ENCODE measurements around the gene ACSL3. TPM values are rescaled to one million over a fixed set of nuclear protein-coding genes. Genes with fewer than 3 reads are reported as not detected.
A peak's percentile ranks its signal among the peaks of the same experiment; 100 is the strongest.
"Not testable (repeated sequence)": the region's sequence is repeated elsewhere in the genome, so short reads cannot be mapped to it uniquely, and the experiment has no call there.

The ACSL3 gene
- total and polyA plus RNA-seq, 7 donors = 7.9 to 75.7 (median 48.2) TPM

- DNase-seq = peak; percentile 79
- Histone ChIP-seq H3K27ac (no peak overlapping the region), H3K27me3 (no peaks in the 10 kb centered on the region), H3K4me3 (no peak overlapping the region), H3K36me3 (no peaks in the 10 kb centered on the region), H3K9me3 (peaks cover 0 to 5% (median 0%) of the 10 kb centered on the region in 4 donors), H3K4me1 (peaks cover 0 to 20% (median 16%) of the 10 kb centered on the region in 4 donors)
- intact Hi-C loops (cut with DNase I) = no loop called here
- 60 to 79% methylated on average over 8 of the region's 8 CpGs for WGBS, 2 donors
- no peak for TF ChIP-seq POLR2A (IDR thresholded peaks at IDR 0.05)
- peak; percentile 23 to 49 (median 34) for TF ChIP-seq CTCF (IDR thresholded peaks at IDR 0.05)
- peak; percentile 30 to 35 (median 34) for TF ChIP-seq POLR2AphosphoS5 (IDR thresholded peaks at IDR 0.05)
- TF ChIP-seq EP300 (IDR thresholded peaks at IDR 0.05) = no peak
Measured at GRCh38 chr2:222982010-222982908, 121.4 kb downstream of the ACSL3 start.

- Histone ChIP-seq H3K27ac (no peak overlapping the region), H3K4me3 (no peak overlapping the region), H3K4me1 (peaks cover 0 to 20% (median 16%) of the 10 kb centered on the region in 4 donors), H3K36me3 (no peaks in the 10 kb centered on the region), H3K27me3 (no peaks in the 10 kb centered on the region), H3K9me3 (peaks cover 0 to 5% (median 0%) of the 10 kb centered on the region in 4 donors)
- intact Hi-C loops (cut with DNase I) = no loop called here
- 87 to 93% methylated on average over 3 of the region's 3 CpGs for WGBS, 2 donors
- no peak for TF ChIP-seq EP300 (IDR thresholded peaks at IDR 0.05)
- TF ChIP-seq POLR2AphosphoS5 (IDR thresholded peaks at IDR 0.05) = no peak
- TF ChIP-seq POLR2A (IDR thresholded peaks at IDR 0.05) = no peak
- TF ChIP-seq CTCF (IDR thresholded peaks at IDR 0.05) = no peak
- DNase-seq = no peak
Measured at GRCh38 chr2:222982909-222983265, 122.1 kb downstream of the ACSL3 start.

GRCh38 chr2:222984908-222985307, 124.1 kb downstream of the ACSL3 start:
- no peaks in the 10 kb centered on the region for H3K36me3 ChIP-seq
- H3K27ac ChIP-seq = no peak overlapping the region
- H3K27me3 ChIP-seq = no peaks in the 10 kb centered on the region
- 86 to 92% methylated on average over 2 of the region's 2 CpGs for WGBS, 2 donors
- H3K4me1 ChIP-seq = peaks cover 0 to 20% (median 16%) of the 10 kb centered on the region in 4 donors
- TF ChIP-seq CTCF (IDR thresholded peaks at IDR 0.05) (no peak), POLR2AphosphoS5 (IDR thresholded peaks at IDR 0.05) (no peak), POLR2A (IDR thresholded peaks at IDR 0.05) (no peak), EP300 (IDR thresholded peaks at IDR 0.05) (no peak)
- DNase-seq = no peak
- no peak overlapping the region for H3K4me3 ChIP-seq
- H3K9me3 ChIP-seq = peaks cover 0 to 5% (median 0%) of the 10 kb centered on the region in 4 donors
- intact Hi-C loops (cut with DNase I) = no loop called here

- intact Hi-C loops (cut with DNase I) = no loop called here
- H3K4me3 ChIP-seq = no peak overlapping the region
- no peaks in the 10 kb centered on the region for H3K27me3 ChIP-seq
- no peaks in the 10 kb centered on the region for H3K36me3 ChIP-seq
- H3K27ac ChIP-seq = no peak overlapping the region
- H3K4me1 ChIP-seq = peaks cover 0 to 24% (median 17%) of the 10 kb centered on the region in 4 donors
- TF ChIP-seq POLR2AphosphoS5 (IDR thresholded peaks at IDR 0.05) = no peak
- no peak for TF ChIP-seq POLR2A (IDR thresholded peaks at IDR 0.05)
- TF ChIP-seq CTCF (IDR thresholded peaks at IDR 0.05) = no peak
- H3K9me3 ChIP-seq = peaks cover 0 to 5% (median 0%) of the 10 kb centered on the region in 4 donors
- no peak for DNase-seq
Measured at GRCh38 chr2:222989431-222989830, 128.6 kb downstream of the ACSL3 start.

GRCh38 chr2:222990206-222990605, 129.4 kb downstream of the ACSL3 start:
- not testable (repeated sequence) for H3K9me3 ChIP-seq, H3K27me3 ChIP-seq, H3K27ac ChIP-seq, H3K36me3 ChIP-seq, H3K4me3 ChIP-seq, DNase-seq
- H3K4me1 ChIP-seq = peaks cover 0 to 31% (median 24%) of the 10 kb centered on the region in 4 donors
- intact Hi-C loops (cut with DNase I) = loop anchor here (5.0 kb wide), 1 partner anchor 622 kb away; no protein-coding TSS in a partner anchor
- WGBS, 2 donors = 83 to 85% methylated on average over 4 of the region's 4 CpGs

All from sigmoid colon (tissue), 7 donors.